Retinal pigment epithelial cell (primary cell): Measurements from ENCODE around the gene MEIS2.

ENCODE experiments used
- DNase-seq: peaks from one replicate; pipeline ENCODE4 v3.0.0-alpha.2; 2010; ENCODE audit warnings: low read depth
- H3K4me3 ChIP-seq: 2 replicates; pipeline ENCODE4 v1.5.1; 2011; ENCODE audit warnings: mild to moderate bottlenecking, low read length, control low read depth, moderate library complexity
- CTCF ChIP-seq: conservative IDR thresholded peaks from 2 replicates; pipeline ENCODE4 v1.5.1; 2011; ENCODE audit warnings: low read depth, low read length, control low read depth, inconsistent platforms

The MEIS2 gene

GRCh38 chr15:37037071-37037655 lies 63.2 kb downstream of the MEIS2 start:
- DNase-seq = no peak
- no peak overlapping the region for H3K4me3 ChIP-seq
- TF ChIP-seq CTCF = no peak

DNA sequence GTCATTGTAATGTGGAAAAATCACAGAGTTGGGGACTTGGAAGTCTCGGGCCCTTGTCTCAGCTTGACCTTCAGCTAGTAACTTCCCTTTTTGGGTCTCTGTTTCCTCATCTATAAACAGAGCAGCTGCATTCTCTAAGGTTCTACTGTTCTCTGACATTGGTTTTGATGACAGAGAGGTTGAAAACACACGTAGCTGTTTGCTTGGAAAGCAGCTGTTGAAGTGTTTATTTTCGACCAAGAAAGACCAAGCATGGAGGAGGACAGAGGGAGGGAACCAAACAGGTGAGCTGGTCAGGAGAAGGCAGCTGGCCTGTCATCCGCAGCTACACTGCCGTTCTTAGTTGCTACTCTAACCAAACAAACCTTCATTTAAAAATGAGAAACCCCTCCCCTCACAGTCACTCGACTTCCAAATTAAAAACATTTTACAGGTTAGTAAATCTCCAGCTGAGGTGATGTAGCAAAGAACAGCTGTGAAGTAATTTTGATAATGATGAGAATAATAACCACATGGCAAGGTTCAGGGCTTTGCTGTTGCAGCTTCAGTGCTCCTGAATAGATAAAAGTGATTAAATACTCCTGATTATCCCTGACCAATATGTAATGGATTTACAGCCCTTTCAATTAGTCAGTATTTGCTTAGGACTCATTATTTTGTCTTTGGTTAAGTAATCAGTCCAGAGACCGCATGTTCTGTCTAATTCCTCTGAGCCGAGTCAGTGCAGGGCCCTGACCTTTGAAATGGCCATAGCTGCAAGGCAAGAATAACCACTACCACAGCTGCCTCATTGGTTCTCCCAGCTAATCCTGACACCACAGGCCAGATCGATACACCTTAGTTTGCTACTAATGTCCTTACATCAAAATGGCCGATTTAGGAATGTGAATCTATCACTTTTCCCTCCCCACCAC lies 65.3 kb downstream of the MEIS2 start:
- H3K4me3 ChIP-seq = no peak overlapping the region
- no peak for DNase-seq
- TF ChIP-seq CTCF = no peak

- no peak for DNase-seq
- H3K4me3 ChIP-seq = no peak overlapping the region
- TF ChIP-seq CTCF = no peak
Measured at GRCh38 chr15:37034392-37034791, 66.0 kb downstream of the MEIS2 start.

GRCh38 chr15:37032091-37032775 lies 68.1 kb downstream of the MEIS2 start:
- DNase-seq = no peak
- no peak for TF ChIP-seq CTCF
- no peak overlapping the region for H3K4me3 ChIP-seq

GRCh38 chr15:37031198-37031597 lies 69.2 kb downstream of the MEIS2 start:
- no peak for TF ChIP-seq CTCF
- no peak for DNase-seq
- no peak overlapping the region for H3K4me3 ChIP-seq

GRCh38 chr15:37028625-37029296 lies 71.6 kb downstream of the MEIS2 start:
- H3K4me3 ChIP-seq = no peak overlapping the region
- TF ChIP-seq CTCF = no peak
- DNase-seq = no peak
